DOHH2 (cell line): ENCODE data around the gene SREK1IP1.

Experiments
- CTCF ChIP-seq: fragments of 200-600 bp; sonication (generic); IDR thresholded peaks from one replicate; pipeline ENCODE4 v1.5.1; 2014; ENCODE audit warnings: antibody characterized with exemption, mild to moderate bottlenecking, low read depth, low read length; ENCODE audit not compliant: poor library complexity, severe bottlenecking
- EZH2phosphoT487 ChIP-seq: fragments of 200-600 bp; sonication (generic); IDR thresholded peaks from 2 replicates; pipeline ENCODE4 v1.6.1; 2017; ENCODE audit warnings: borderline replicate concordance, mild to moderate bottlenecking, antibody characterized with exemption, low read length, moderate library complexity, mixed read lengths

- TF ChIP-seq CTCF (no peak), EZH2phosphoT487 (no peak)
These were observed 17.9 kb upstream of the SREK1IP1 start for GRCh38 chr5:64786372-64786771.
